ENCODE results near the gene GNGT1.
"Not testable (repeated sequence)": the region's sequence is repeated elsewhere in the genome, so short reads cannot be mapped to it uniquely, and the experiment has no call there.

The GNGT1 gene

DNA sequence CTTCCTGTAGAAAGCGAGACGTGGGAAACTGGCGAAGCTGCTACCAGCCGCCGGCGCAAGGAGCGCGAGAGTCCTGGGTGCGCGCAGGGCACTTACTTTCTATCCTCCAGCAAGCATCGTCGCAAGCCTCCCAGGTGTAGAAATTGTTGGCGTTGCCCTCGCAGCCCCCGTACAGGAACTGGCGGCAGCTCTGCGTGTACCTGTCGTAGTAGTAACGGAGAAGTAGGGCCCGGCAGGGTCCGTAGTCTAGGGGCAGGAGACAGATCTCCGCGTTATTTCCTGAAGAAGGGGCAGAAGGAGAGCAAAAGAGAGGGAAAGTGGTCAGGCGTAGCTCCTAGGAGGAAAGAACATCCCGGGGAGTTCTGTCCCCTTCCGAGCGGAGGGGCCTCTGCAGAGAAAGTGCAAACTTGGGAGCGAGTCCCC lies 16.3 kb upstream of the GNGT1 start:
- Histone ChIP-seq H3K36me3 (replicated peaks) (no peaks in the 10 kb centered on the region), H3K9me3 (no peaks in the 10 kb centered on the region), H3K4me3 (peak overlapping the region; percentile 30), H3K4me1 (no peaks in the 10 kb centered on the region), H3K27me3 (ENCODE audit: low read depth) (peaks cover 39% of the 10 kb centered on the region)
- in situ Hi-C loops (cut with MboI; ENCODE audit: low sequenced_read_pairs), result no loop called here
- DNase-seq (ENCODE audit: low spot score in 2 of 2), result peak in 1 of 2 experiments; percentile 27

DNA sequence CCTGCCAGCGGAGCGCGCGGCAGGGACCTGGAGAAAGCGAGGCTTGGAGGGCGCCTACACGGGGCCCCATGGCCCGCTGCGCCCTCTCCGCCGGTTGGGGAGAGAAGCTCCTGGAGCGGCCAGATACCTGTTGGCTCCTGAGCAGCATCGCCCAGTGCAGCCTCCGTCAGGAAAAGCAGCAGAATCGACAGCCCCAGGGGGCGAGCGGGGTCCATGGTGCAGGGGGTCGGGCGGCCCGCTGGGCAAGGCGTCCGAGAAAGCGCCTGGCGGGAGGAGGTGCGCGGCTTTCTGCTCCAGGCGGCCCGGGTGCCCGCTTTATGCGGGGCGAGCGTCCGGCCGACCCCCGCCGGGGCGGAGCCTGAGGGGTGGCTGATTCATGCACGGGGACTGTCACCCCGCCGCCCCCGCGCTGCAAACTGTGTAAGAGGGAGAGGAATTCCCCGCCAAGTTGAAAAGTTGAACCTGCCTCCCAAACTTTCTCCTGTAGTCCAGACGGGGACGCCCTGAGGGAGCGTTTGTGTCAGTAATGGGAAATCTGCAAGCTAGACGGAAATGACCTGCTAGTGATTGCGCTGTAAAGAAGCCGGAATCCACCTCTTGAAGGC lies 15.8 kb upstream of the GNGT1 start, which contains the start of gene TFPI2:
TSS of gene TFPI2 (minus strand) at position 290 of the 605 bp plus-strand sequence. CDS start at position 215, 75 bp downstream.
- peak in 1 of 2 experiments; percentile 39 for DNase-seq (ENCODE audit: low spot score in 2 of 2)
- H3K4me1 ChIP-seq, result no peaks in the 10 kb centered on the region
- no peaks in the 10 kb centered on the region for H3K36me3 ChIP-seq (replicated peaks)
- H3K9me3 ChIP-seq, result no peaks in the 10 kb centered on the region
- H3K4me3 ChIP-seq, result peak within 1 kb of the TSS; percentile 30
- in situ Hi-C loops (cut with MboI; ENCODE audit: low sequenced_read_pairs), result no loop called here
- peaks cover 39% of the 10 kb centered on the region for H3K27me3 ChIP-seq (ENCODE audit: low read depth)

DNA sequence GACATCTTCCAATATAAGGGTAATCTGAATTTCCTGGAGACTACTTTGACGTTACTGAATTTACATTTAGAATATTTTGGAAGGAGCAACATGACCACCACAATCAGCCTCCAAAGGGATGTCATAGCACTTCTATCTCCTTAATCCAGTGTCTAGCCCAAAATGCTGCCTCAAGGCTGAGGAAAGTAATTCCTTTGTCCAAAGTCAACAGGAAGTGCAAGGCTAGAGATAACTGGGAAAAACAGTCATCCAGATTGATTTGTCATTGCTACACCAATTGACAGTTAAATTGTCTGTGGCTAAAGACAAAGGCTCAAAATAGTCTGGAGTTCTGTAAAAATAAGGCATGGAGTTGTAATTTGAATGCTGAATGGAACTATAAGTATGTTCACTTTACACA lies 11.9 kb upstream of the GNGT1 start:
- Histone ChIP-seq H3K36me3 (replicated peaks) (no peaks in the 10 kb centered on the region), H3K9me3 (no peaks in the 10 kb centered on the region), H3K4me3 (no peak overlapping the region), H3K27me3 (ENCODE audit: low read depth) (peaks cover 23% of the 10 kb centered on the region), H3K4me1 (no peaks in the 10 kb centered on the region)
- no peak for DNase-seq (ENCODE audit: low spot score in 2 of 2)
- in situ Hi-C loops (cut with MboI; ENCODE audit: low sequenced_read_pairs), result no loop called here

DNA sequence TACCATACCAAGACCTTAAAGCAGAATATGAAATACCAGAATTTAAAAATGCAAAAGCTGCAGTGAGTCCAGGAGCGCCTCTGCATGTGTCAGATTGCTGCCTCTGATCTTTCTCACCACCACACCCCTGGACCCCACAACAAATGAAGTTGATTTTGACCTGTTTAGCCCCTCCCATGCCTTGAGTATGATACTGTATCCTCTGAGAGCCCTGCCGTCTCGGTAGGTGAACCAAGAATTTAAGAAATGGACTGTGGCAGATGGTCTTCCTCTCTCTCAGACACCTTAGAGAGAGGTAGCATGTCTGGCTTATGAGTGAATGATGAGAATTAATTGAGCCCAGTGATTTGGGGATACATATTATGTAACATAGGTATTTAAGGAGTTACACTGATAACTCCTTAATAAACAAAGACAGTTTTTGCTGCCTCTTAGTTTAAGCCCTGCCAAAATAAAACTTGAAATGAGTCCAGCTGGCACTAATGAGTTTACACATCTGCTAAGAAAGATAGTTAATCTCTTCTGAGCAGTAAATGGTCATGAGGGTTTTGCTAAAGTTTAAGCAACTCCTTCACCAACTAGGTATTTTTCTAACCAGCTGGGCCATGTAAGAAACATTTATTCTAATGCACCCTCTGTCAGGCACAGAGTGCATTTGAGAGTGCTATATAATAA lies 11.3 kb upstream of the GNGT1 start:
- Histone ChIP-seq H3K4me1 (no peaks in the 10 kb centered on the region), H3K27me3 (ENCODE audit: low read depth) (peaks cover 16% of the 10 kb centered on the region), H3K9me3 (no peaks in the 10 kb centered on the region), H3K4me3 (no peak overlapping the region), H3K36me3 (replicated peaks) (no peaks in the 10 kb centered on the region)
- no peak for DNase-seq (ENCODE audit: low spot score in 2 of 2)
- in situ Hi-C loops (cut with MboI; ENCODE audit: low sequenced_read_pairs), result no loop called here

DNA sequence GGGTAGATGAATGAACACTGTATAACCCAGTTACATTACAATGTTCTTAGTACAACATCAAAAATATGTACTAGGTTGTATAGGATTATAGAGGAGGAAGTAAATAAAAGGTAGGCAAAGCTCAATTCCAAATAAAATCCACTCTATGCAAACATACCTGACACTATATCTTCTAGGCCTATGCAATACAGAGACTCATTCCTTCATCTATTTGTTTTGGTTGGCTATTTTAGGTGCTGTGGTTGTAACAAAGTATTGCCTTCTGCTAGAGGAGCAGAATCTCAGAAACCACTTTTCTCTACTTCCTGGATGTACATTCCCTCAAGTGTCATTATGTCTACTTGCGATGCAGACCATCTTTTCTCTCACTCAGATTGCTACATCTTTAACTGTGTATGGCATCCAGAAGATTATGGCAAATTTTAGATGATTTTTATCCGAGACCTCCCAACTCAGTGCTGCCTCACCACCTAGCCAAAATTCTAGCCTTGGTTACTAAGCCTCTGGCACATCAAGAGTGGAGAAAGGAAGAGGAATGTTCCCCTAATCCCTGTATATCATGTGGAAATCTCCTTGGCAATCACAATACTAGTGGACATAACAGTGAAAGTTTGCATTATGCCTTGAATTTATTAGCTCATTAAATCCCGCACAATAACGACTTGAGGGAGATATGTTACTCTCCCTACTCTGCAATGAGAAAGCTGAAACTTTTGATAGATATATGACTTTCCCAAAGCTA lies 10.3 kb upstream of the GNGT1 start:
- Histone ChIP-seq H3K36me3 (replicated peaks) (no peaks in the 10 kb centered on the region), H3K27me3 (ENCODE audit: low read depth) (peaks cover 10% of the 10 kb centered on the region), H3K4me1 (no peaks in the 10 kb centered on the region), H3K4me3 (no peak overlapping the region), H3K9me3 (no peaks in the 10 kb centered on the region)
- no peak for DNase-seq (ENCODE audit: low spot score in 2 of 2)
- in situ Hi-C loops (cut with MboI; ENCODE audit: low sequenced_read_pairs), result no loop called here

DNA sequence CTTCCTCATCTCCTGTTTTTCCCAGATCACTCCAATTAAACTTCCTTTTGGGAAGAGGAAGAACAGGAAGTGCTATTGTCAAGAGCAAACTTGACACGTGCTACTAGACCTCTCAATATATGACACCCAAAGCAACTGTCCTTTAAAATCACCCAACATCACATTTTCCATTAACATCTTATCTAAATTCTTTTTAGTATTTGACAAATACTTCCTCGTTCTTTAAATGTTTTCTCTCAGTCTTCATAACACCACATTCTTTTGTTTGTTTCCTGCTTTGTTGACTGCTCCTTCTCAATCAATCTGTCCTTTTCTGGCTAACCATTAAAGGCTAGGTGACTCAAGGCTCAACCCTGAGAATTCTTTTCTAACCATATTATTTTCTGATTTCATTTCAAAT lies 8.7 kb upstream of the GNGT1 start:
- no peak for DNase-seq (ENCODE audit: low spot score in 2 of 2)

DNA sequence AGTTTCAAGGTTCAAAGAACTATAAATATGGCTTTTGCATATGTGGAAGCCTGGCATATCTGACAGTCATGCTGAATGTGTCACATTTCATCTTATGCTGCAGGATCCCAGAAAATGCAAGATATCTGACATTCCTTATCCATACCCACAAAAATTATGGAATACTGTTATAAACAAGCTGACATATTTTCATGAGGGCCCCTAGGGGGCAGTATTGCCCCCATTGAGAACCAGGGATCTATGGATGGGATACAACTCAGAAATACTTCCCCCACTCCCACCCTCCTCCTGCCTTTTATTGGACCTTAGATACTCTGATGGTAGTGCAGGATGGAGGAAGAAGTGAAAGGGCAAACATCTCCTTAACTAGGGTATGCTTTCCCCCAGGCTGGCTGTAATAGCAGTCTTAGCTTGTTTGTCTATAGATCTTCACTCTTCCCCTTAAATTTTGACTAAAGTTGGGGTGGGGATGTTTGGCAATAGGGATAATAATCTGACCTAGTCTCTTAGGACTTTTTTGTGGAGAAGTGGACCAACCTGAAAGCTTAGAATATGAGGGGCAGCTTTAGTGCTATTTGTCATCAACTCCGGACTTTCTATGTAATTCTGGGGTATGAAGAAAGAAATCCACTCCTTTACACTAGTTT lies 3.5 kb upstream of the GNGT1 start:
- Histone ChIP-seq H3K9me3 (no peaks in the 10 kb centered on the region), H3K4me1 (no peaks in the 10 kb centered on the region), H3K36me3 (replicated peaks) (no peaks in the 10 kb centered on the region), H3K4me3 (no peak overlapping the region), H3K27me3 (ENCODE audit: low read depth) (peaks cover 4% of the 10 kb centered on the region; the same call in 1 of the 2 replicates)
- peak; percentile 22 to 43 for DNase-seq (ENCODE audit: low spot score in 2 of 2)
- in situ Hi-C loops (cut with MboI; ENCODE audit: low sequenced_read_pairs), result no loop called here

More for the DNA sequence above, 8.7 kb upstream of the GNGT1 start:
- no peaks in the 10 kb centered on the region for H3K9me3 ChIP-seq
- in situ Hi-C loops (cut with MboI; ENCODE audit: low sequenced_read_pairs), result no loop called here
- H3K4me3 ChIP-seq, result no peak overlapping the region
- peaks cover 6% of the 10 kb centered on the region; the same call in 1 of the 2 replicates for H3K27me3 ChIP-seq (ENCODE audit: low read depth)
- H3K4me1 ChIP-seq, result no peaks in the 10 kb centered on the region
- no peaks in the 10 kb centered on the region for H3K36me3 ChIP-seq (replicated peaks)

DNA sequence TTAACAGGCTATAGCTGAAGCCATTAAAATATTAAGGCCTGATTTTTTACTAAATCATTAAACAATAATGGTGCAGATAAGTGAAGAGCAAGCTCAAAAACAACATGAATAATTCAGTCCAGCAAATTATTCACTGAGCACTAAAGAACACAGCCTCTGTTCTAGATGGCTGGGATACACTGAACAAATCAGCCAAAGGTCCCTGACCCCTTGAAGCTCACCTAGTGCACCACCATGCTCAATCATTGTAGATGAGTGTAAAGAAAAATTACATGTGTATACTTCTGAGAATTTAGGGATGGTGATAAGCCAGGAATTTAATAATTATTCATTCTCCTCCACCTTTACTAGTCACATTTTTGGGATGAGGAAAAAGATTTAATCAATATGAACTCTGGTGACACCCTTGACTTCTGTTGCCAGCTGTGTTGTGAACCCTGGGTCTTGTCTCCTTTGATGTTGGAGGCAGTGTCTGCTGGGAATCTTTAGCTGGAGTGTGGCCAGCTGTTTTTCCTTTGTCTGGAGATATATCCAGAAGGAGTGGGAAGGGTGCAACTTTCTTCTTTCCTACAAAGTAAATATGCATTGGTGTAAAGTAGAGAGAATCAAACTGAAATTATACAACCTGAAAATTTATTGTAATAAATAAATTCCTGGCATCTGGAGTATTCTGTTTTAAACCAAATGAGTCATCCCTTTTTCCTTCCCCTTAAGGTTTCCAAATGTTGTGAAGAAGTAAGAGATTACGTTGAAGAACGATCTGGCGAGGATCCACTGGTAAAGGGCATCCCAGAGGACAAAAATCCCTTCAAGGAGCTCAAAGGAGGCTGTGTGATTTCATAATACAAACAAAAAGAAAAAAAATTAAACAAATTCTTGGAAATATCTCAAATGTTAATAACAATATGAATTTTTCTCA lies 4.0 kb downstream of the GNGT1 start:
- no peaks in the 10 kb centered on the region for H3K9me3 ChIP-seq
- no peak for DNase-seq (ENCODE audit: low spot score in 2 of 2)
- H3K27me3 ChIP-seq (ENCODE audit: low read depth), result peaks cover 6% of the 10 kb centered on the region
- in situ Hi-C loops (cut with MboI; ENCODE audit: low sequenced_read_pairs), result no loop called here
- no peak overlapping the region for H3K4me3 ChIP-seq
- no peaks in the 10 kb centered on the region for H3K4me1 ChIP-seq
- H3K36me3 ChIP-seq (replicated peaks), result no peaks in the 10 kb centered on the region

DNA sequence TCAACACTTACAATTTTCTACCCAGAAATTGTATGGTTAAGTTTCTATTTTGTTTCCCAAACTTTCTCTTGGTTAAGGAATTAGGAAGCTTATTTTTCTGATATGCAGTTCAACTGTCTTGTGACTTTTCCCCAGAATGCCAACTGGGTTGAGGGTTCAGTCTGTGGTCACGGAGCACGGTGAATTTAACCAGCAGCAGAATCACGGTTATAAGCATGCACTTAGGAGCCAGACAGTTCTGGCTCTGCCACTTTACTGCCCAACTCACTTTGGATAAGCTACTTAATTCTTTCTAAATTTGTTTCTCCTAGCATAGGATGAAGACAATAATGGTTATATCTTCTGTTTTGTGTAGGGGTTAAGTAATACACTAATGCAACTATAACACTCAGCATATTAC lies 4.9 kb downstream of the GNGT1 start:
- H3K9me3 ChIP-seq; DNase-seq (ENCODE audit: low spot score in 2 of 2); H3K4me1 ChIP-seq; H3K36me3 ChIP-seq (replicated peaks); H3K27me3 ChIP-seq (ENCODE audit: low read depth); in situ Hi-C loops (cut with MboI; ENCODE audit: low sequenced_read_pairs); H3K4me3 ChIP-seq: not testable (repeated sequence)

DNA sequence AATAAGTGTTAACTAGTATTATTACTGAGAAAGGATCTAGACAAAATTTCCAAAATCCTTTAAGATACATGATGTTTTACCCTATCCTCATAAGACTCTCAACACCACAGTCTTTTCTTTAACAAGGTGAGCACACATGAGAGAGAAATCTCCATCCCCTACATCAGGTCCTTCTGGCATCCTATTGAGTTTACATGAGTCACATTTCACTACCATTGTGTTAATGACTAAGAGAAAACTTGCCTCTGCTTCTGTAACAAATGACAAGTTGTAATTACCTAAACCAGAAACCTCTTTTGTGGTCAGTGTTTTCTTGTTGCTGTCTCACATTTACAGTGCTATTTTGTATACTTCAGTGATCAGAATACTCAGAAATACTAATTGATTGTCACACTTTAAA lies 5.3 kb downstream of the GNGT1 start:
- in situ Hi-C loops (cut with MboI; ENCODE audit: low sequenced_read_pairs); DNase-seq (ENCODE audit: low spot score in 2 of 2); H3K9me3 ChIP-seq: not testable (repeated sequence)

DNA sequence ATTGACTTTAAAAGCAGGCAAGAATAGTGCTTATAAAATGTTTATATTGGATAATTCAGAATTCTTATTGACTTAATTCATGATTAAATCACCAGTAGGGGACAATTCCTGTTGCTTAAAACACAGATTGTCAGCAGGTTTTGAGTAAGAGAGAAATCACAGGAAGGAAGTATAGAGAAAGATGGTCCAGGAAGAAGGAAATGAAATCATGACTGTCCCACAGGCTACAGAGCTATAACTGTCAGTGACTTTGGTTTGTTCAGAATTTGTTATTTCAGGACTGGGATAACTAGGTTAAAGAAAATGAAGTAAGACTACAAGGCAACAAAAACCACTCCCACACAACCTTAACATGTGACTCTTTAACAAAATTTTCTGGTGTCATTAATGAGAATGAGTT lies 6.8 kb downstream of the GNGT1 start:
- DNase-seq (ENCODE audit: low spot score in 2 of 2), result no peak
- peaks cover 6% of the 10 kb centered on the region; the same call in 1 of the 2 replicates for H3K27me3 ChIP-seq (ENCODE audit: low read depth)
- H3K4me1 ChIP-seq, result no peaks in the 10 kb centered on the region
- no peak overlapping the region for H3K4me3 ChIP-seq
- H3K36me3 ChIP-seq (replicated peaks), result no peaks in the 10 kb centered on the region
- in situ Hi-C loops (cut with MboI; ENCODE audit: low sequenced_read_pairs), result no loop called here
- no peaks in the 10 kb centered on the region for H3K9me3 ChIP-seq

More for the DNA sequence above, 5.3 kb downstream of the GNGT1 start:
- H3K4me3 ChIP-seq; H3K27me3 ChIP-seq (ENCODE audit: low read depth); H3K4me1 ChIP-seq; H3K36me3 ChIP-seq (replicated peaks): not testable (repeated sequence)

DNA sequence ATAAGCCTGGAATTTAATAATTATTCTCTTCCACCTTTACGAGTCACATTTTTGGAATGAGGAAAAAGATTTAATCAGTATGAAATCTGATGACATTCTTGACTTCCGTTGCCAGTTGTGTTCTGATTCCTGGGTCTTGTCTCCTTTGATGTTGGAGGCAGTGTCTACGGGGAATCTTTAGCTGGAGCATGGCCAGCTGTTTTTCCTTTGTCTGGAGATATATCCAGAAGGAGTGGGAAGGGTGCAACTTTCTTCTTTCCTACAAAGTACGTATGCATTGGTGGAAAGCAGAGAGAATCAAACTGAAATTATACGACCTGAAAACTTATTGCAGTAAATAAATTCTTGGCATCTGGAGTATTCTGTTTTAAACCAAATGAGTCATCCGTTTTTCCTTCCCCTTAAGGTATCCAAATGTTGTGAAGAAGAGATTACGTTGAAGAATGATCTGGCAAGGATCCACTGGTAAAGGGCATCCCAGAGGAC lies 8.3 kb downstream of the GNGT1 start:
- no peak for DNase-seq (ENCODE audit: low spot score in 2 of 2)
- Histone ChIP-seq H3K4me3 (no peak overlapping the region), H3K27me3 (ENCODE audit: low read depth) (peaks cover 6% of the 10 kb centered on the region; the same call in 1 of the 2 replicates), H3K4me1 (no peaks in the 10 kb centered on the region), H3K9me3 (no peaks in the 10 kb centered on the region), H3K36me3 (replicated peaks) (no peaks in the 10 kb centered on the region)
- in situ Hi-C loops (cut with MboI; ENCODE audit: low sequenced_read_pairs), result no loop called here

Measured in HAP-1 (cell line).